Liver (tissue), 9 donors: ENCODE measurements around the gene LMF2. TPM values are rescaled to one million over a fixed set of nuclear protein-coding genes. Genes with fewer than 3 reads are reported as not detected.

Experiments
- DNase-seq: peaks from one replicate; pipeline ENCODE4 v3.0.0-alpha.2; 2017; ENCODE audit warnings: low spot score
- H3K27ac ChIP-seq, 2 donors: one replicate each; pipeline ENCODE4 v1.7.0; 2013; ENCODE audit warnings: inconsistent platforms in 2 of 2, low read length in 2 of 2, control low read depth in 1 of 2, low read depth in 1 of 2, mild to moderate bottlenecking in 1 of 2
- H3K27me3 ChIP-seq, 4 donors: one replicate each; pipeline versions ENCODE4 v1.6.1 to v1.7.0; 2013; ENCODE audit warnings: low read length in 3 of 4, inconsistent platforms in 1 of 4, mild to moderate bottlenecking in 1 of 4, moderate library complexity in 1 of 4; ENCODE audit not compliant: control insufficient read depth in 4 of 4, insufficient read depth in 4 of 4
- H3K36me3 ChIP-seq, 4 donors: one replicate each; pipeline versions ENCODE4 v1.6.1 to v1.7.0; 2013; ENCODE audit warnings: low read length in 3 of 4, mild to moderate bottlenecking in 3 of 4, low read depth in 1 of 4, moderate library complexity in 1 of 4; ENCODE audit not compliant: control insufficient read depth in 4 of 4, insufficient read depth in 3 of 4
- H3K4me1 ChIP-seq, 4 donors: one replicate each; pipeline versions ENCODE4 v1.6.1 to v1.7.0; 2013; ENCODE audit warnings: low read length in 3 of 4, mild to moderate bottlenecking in 3 of 4, moderate library complexity in 1 of 4; ENCODE audit not compliant: control insufficient read depth in 4 of 4, insufficient read depth in 4 of 4
- H3K4me3 ChIP-seq, 3 donors: one replicate each; pipeline versions ENCODE4 v1.6.1 to v1.7.0; 2013; ENCODE audit warnings: low read length in 3 of 3, control low read depth in 1 of 3, low read depth in 1 of 3, mild to moderate bottlenecking in 1 of 3
- H3K9ac ChIP-seq, 2 donors: one replicate each; pipeline ENCODE4 v1.7.0; 2013; ENCODE audit warnings: low read length in 2 of 2, mild to moderate bottlenecking in 2 of 2, moderate library complexity in 2 of 2, control low read depth in 1 of 2, low read depth in 1 of 2
- H3K9me3 ChIP-seq, 4 donors: one replicate each; pipeline versions ENCODE4 v1.6.1 to v1.7.0; 2013; ENCODE audit warnings: low read length in 3 of 4; ENCODE audit not compliant: control insufficient read depth in 4 of 4
- ATF3 ChIP-seq: IDR thresholded peaks from 2 replicates; pipeline ENCODE4 v1.6.1; 2016; ENCODE audit warnings: antibody characterized with exemption
- CTCF ChIP-seq: fragments of 150-350 bp; IDR thresholded peaks from 2 replicates; pipeline ENCODE4 v1.5.1; 2017; ENCODE audit warnings: improper control_type of control experiment, low read depth, low read length; ENCODE audit not compliant: missing input control
- EGR1 ChIP-seq, 2 donors: IDR thresholded peaks; 2 replicates each; pipeline ENCODE4 v1.6.1; 2016 to 2018; ENCODE audit warnings: antibody characterized with exemption in 2 of 2, low read depth in 2 of 2
- FOXA1 ChIP-seq: IDR thresholded peaks from 2 replicates; pipeline ENCODE4 v1.6.1; 2016; ENCODE audit warnings: antibody characterized with exemption
- FOXA2 ChIP-seq: IDR thresholded peaks from 2 replicates; pipeline ENCODE4 v1.6.1; 2016; ENCODE audit warnings: antibody characterized with exemption
- GABPA ChIP-seq, 2 donors: IDR thresholded peaks in 1 of 2; conservative IDR thresholded peaks in 1 of 2; 2 replicates each; pipeline ENCODE4 v1.6.1; 2016; ENCODE audit warnings: antibody characterized with exemption in 2 of 2, mild to moderate bottlenecking in 1 of 2, moderate library complexity in 1 of 2
- HNF4A ChIP-seq, 2 donors: conservative IDR thresholded peaks; 2 replicates each; pipeline ENCODE4 v1.6.1; 2016; ENCODE audit warnings: antibody characterized with exemption in 2 of 2, mild to moderate bottlenecking in 2 of 2
- HNF4G ChIP-seq: IDR thresholded peaks from 2 replicates; pipeline ENCODE4 v1.6.1; 2016; ENCODE audit warnings: antibody characterized with exemption
- JUND ChIP-seq, 2 donors: IDR thresholded peaks; 2 replicates each; pipeline ENCODE4 v1.6.1; 2016; ENCODE audit warnings: antibody characterized with exemption in 2 of 2
- MAX ChIP-seq: IDR thresholded peaks from 2 replicates; pipeline ENCODE4 v1.6.1; 2016; ENCODE audit warnings: antibody characterized with exemption
- NR2F2 ChIP-seq: IDR thresholded peaks from 2 replicates; pipeline ENCODE4 v1.6.1; 2016; ENCODE audit warnings: antibody characterized with exemption
- RAD21 ChIP-seq, 2 donors: IDR thresholded peaks; 2 replicates each; pipeline ENCODE4 v1.6.1; 2016; ENCODE audit warnings: antibody characterized with exemption in 2 of 2, mild to moderate bottlenecking in 2 of 2
- REST ChIP-seq: IDR thresholded peaks from 2 replicates; pipeline ENCODE4 v1.6.1; 2016; ENCODE audit warnings: antibody characterized with exemption, mild to moderate bottlenecking
- RXRA ChIP-seq, 2 donors: IDR thresholded peaks; 2 replicates each; pipeline ENCODE4 v1.6.1; 2017 to 2018; ENCODE audit warnings: antibody characterized with exemption in 2 of 2, mild to moderate bottlenecking in 1 of 2
- SP1 ChIP-seq: IDR thresholded peaks from 2 replicates; pipeline ENCODE4 v1.6.1; 2018; ENCODE audit warnings: antibody characterized with exemption, mild to moderate bottlenecking
- TAF1 ChIP-seq: conservative IDR thresholded peaks from 2 replicates; pipeline ENCODE4 v1.6.1; 2016; ENCODE audit warnings: antibody characterized with exemption, mild to moderate bottlenecking
- YY1 ChIP-seq: IDR thresholded peaks from 2 replicates; pipeline ENCODE4 v1.6.1; 2016; ENCODE audit warnings: antibody characterized with exemption, mild to moderate bottlenecking
- ZBTB33 ChIP-seq: IDR thresholded peaks from 2 replicates; pipeline ENCODE4 v1.6.1; 2016; ENCODE audit warnings: antibody characterized with exemption
- WGBS: extraction: QIAGEN DNeasy Blood & Tissue Kit; methylation state at CpG from one replicate; pipeline ENCODE4 v1.1.7; 2013; 5-methylcytosine and 5-hydroxymethylcytosine counted together
- polyA plus RNA-seq, 2 donors: library from polyadenylated mRNA; stranded (reverse) in 1 of 2; unstranded in 1 of 2; fragments of 200-250 nt in 1 of 2; fragments of >200 nt in 1 of 2; fragmentation: Nextera tagmentation in 1 of 2; extraction: Ambion mirVana in 1 of 2; gene quantifications; one replicate each; pipeline versions ENCODE4 v1.2.1 to v1.2.3, GENCODE V29; 2013 to 2015
- total RNA-seq, 2 donors: library from RNA; depleted of rRNA; stranded (reverse); fragments of >200 nt; gene quantifications; one replicate each; pipeline ENCODE4 v1.2.3, GENCODE V29; 2014
- donor health status: healthy.
- donor health status: healthy.
- donor health status: healthy.
- donor health status: healthy.
- donor health status: healthy.

Gene LMF2
- total and polyA plus RNA-seq, 4 donors = 16.7 to 35.6 (median 25.9) TPM

GRCh38 chr22:50531546-50531961 is 24.1 kb upstream of the LMF2 start:
- TF ChIP-seq NR2F2 (no peak), JUND (IDR thresholded peaks at IDR 0.05) (no peak), MAX (no peak), EGR1 (IDR thresholded peaks at IDR 0.05; ENCODE audit: low read depth in 2 of 2) (peak in 1 of 2 donors; percentile 53), ATF3 (no peak), HNF4G (no peak), ZBTB33 (no peak), GABPA (IDR thresholded peaks at IDR 0.05 in 1 of 2, conservative IDR thresholded peaks at IDR 0.05 in 1 of 2) (no peak), FOXA1 (no peak)
- no peak for DNase-seq
- WGBS = under 1% methylated on average over 44 of the region's 44 CpGs
- H3K36me3 ChIP-seq = no peaks in the 10 kb centered on the region
- no peaks in the 10 kb centered on the region for H3K27me3 ChIP-seq
- peak overlapping the region; percentile 92 to 98 for H3K27ac ChIP-seq
- peaks cover 4 to 39% (median 19%) of the 10 kb centered on the region in 4 donors for H3K4me1 ChIP-seq
- H3K9me3 ChIP-seq = no peaks in the 10 kb centered on the region
- H3K4me3 ChIP-seq = peak overlapping the region; percentile 62 to 93 (median 90)
- peak overlapping the region; percentile 47 to 71 for H3K9ac ChIP-seq

- Histone ChIP-seq H3K9ac (peak overlapping the region; percentile 47 to 71), H3K27ac (peak overlapping the region; percentile 92 to 98), H3K36me3 (no peaks in the 10 kb centered on the region), H3K4me3 (peak overlapping the region; percentile 62 to 93 (median 90)), H3K4me1 (peaks cover 4 to 41% (median 23%) of the 10 kb centered on the region in 4 donors), H3K9me3 (no peaks in the 10 kb centered on the region), H3K27me3 (no peaks in the 10 kb centered on the region)
- 1% methylated on average over 53 of the region's 53 CpGs for WGBS
- TF ChIP-seq JUND (IDR thresholded peaks at IDR 0.05) (peak in 1 of 2 donors; percentile 13), FOXA1 (no peak), RAD21 (IDR thresholded peaks at IDR 0.05) (no peak), ATF3 (no peak), FOXA2 (no peak), REST (peak; percentile 70), HNF4G (peak; percentile 19), TAF1 (peak; percentile 65), CTCF (no peak), YY1 (no peak), ZBTB33 (no peak), EGR1 (IDR thresholded peaks at IDR 0.05; ENCODE audit: low read depth in 2 of 2) (peak in 1 of 2 donors; percentile 7), SP1 (no peak), HNF4A (conservative IDR thresholded peaks at IDR 0.05) (peak in 1 of 2 donors; percentile 10), RXRA (IDR thresholded peaks at IDR 0.05) (peak in 1 of 2 donors; percentile 5), MAX (no peak)
- DNase-seq = peak; percentile 71
Measured at GRCh38 chr22:50530877-50531545, 23.5 kb upstream of the LMF2 start.
